HL-60 (cell line): Measurements from ENCODE around the gene ACOXL.

Experiments used
- GABPA ChIP-seq: IDR thresholded peaks from 2 replicates; pipeline ENCODE4 v1.6.1; 2012; ENCODE audit warnings: low read depth
- POLR2AphosphoS5 ChIP-seq: IDR thresholded peaks from 2 replicates; pipeline ENCODE4 v1.6.1; 2012; ENCODE audit warnings: low read depth
- SPI1 ChIP-seq: IDR thresholded peaks from 2 replicates; pipeline ENCODE4 v1.6.1; 2012; ENCODE audit warnings: low read depth, mild to moderate bottlenecking, borderline replicate concordance
- TF ChIP-seq, protein P1 (sequence below): IDR thresholded peaks from one replicate; pipeline ENCODE4 v1.5.1; 2011; ENCODE audit warnings: low read length, control low read depth, inconsistent platforms; ENCODE audit not compliant: insufficient read depth
- TF ChIP-seq, protein P2 (sequence below): IDR thresholded peaks from 2 replicates; pipeline ENCODE4 v1.6.1; 2012; ENCODE audit warnings: low read depth; ENCODE audit not compliant: insufficient replicate concordance

DNA sequence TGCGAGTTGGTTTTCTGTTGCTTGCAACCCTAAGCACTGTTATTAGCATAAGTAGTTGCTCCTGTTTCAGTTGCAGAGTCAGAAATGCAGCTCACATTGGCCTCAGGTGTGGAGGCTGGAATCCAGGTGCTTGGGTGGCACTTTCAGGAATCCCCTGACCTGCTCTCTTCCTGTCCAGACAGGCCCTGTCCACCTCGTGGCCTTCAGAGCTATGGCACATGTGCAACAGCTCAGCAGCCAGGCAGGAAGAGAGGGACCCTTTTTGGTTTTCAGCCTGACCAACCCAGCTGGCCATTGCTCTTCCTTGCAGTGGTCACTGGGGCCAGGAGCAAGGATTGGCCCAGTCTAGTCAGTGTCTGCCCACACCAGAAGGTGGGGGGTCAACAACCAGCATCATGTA lies 12.7 kb downstream of the ACOXL start:
- TF ChIP-seq, protein P1, sequence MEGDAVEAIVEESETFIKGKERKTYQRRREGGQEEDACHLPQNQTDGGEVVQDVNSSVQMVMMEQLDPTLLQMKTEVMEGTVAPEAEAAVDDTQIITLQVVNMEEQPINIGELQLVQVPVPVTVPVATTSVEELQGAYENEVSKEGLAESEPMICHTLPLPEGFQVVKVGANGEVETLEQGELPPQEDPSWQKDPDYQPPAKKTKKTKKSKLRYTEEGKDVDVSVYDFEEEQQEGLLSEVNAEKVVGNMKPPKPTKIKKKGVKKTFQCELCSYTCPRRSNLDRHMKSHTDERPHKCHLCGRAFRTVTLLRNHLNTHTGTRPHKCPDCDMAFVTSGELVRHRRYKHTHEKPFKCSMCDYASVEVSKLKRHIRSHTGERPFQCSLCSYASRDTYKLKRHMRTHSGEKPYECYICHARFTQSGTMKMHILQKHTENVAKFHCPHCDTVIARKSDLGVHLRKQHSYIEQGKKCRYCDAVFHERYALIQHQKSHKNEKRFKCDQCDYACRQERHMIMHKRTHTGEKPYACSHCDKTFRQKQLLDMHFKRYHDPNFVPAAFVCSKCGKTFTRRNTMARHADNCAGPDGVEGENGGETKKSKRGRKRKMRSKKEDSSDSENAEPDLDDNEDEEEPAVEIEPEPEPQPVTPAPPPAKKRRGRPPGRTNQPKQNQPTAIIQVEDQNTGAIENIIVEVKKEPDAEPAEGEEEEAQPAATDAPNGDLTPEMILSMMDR, result no peak
- TF ChIP-seq, protein P2, sequence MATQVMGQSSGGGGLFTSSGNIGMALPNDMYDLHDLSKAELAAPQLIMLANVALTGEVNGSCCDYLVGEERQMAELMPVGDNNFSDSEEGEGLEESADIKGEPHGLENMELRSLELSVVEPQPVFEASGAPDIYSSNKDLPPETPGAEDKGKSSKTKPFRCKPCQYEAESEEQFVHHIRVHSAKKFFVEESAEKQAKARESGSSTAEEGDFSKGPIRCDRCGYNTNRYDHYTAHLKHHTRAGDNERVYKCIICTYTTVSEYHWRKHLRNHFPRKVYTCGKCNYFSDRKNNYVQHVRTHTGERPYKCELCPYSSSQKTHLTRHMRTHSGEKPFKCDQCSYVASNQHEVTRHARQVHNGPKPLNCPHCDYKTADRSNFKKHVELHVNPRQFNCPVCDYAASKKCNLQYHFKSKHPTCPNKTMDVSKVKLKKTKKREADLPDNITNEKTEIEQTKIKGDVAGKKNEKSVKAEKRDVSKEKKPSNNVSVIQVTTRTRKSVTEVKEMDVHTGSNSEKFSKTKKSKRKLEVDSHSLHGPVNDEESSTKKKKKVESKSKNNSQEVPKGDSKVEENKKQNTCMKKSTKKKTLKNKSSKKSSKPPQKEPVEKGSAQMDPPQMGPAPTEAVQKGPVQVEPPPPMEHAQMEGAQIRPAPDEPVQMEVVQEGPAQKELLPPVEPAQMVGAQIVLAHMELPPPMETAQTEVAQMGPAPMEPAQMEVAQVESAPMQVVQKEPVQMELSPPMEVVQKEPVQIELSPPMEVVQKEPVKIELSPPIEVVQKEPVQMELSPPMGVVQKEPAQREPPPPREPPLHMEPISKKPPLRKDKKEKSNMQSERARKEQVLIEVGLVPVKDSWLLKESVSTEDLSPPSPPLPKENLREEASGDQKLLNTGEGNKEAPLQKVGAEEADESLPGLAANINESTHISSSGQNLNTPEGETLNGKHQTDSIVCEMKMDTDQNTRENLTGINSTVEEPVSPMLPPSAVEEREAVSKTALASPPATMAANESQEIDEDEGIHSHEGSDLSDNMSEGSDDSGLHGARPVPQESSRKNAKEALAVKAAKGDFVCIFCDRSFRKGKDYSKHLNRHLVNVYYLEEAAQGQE, result no peak
- TF ChIP-seq POLR2AphosphoS5, result no peak
- no peak for TF ChIP-seq SPI1
- TF ChIP-seq GABPA, result no peak
